ENCODE data around the gene CHSY3.

DNA sequence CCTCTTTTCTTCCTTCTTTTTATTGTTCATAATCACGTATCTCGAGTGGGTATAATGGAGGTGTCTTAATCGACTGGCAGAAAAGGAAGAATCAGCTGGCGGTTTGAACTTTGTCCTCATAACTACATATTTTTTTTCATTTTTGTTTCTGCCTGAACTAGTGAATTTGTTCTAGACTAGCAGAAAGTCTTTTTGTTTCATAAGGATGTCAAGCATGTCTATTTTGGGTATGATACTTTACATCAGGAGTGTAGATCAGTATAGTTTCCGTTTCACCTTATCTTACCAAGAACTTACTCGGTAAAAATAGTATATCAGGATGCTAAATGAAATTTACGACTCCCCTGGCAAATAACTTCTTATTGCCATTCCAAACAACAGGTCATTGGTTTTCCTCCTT is 278.9 kb downstream of the CHSY3 start:
- TF ChIP-seq, protein P1, sequence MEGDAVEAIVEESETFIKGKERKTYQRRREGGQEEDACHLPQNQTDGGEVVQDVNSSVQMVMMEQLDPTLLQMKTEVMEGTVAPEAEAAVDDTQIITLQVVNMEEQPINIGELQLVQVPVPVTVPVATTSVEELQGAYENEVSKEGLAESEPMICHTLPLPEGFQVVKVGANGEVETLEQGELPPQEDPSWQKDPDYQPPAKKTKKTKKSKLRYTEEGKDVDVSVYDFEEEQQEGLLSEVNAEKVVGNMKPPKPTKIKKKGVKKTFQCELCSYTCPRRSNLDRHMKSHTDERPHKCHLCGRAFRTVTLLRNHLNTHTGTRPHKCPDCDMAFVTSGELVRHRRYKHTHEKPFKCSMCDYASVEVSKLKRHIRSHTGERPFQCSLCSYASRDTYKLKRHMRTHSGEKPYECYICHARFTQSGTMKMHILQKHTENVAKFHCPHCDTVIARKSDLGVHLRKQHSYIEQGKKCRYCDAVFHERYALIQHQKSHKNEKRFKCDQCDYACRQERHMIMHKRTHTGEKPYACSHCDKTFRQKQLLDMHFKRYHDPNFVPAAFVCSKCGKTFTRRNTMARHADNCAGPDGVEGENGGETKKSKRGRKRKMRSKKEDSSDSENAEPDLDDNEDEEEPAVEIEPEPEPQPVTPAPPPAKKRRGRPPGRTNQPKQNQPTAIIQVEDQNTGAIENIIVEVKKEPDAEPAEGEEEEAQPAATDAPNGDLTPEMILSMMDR (IDR thresholded peaks at IDR 0.05): no peak
- TF ChIP-seq ZFX (IDR thresholded peaks at IDR 0.05; ENCODE audit: borderline replicate concordance): no peak

Data from 22Rv1 (cell line).